K562 (cell line): ENCODE results near the gene TTC24. TPM values are rescaled to one million over a fixed set of nuclear protein-coding genes. Genes with fewer than 3 reads are reported as not detected.

Source experiments
- ATAC-seq: fragments of 200-7000 bp; cut with Tn5 transposase; 3 replicates; pipeline ENCODE4 v1.9.1; 2020; ENCODE audit warnings: moderate library complexity
- BruUV-seq: library from RNA; stranded (reverse); fragments of 400-500 nt; replicated peaks from 2 replicates; lab custom pipeline; 2021; lab: Mats Ljungman, UMichigan
- CTCF ChIA-PET: fragments of 300-600 bp; formaldehyde crosslinking; extraction: SDS; loops from one replicate; lab custom pipeline; 2021; ENCODE audit warnings: low intra/inter-chr PET ratio; lab: Yijun Ruan, JAX
- POLR2A ChIA-PET: fragments of 300-600, 350-650 bp; sonication (Branson Sonifier 250); formaldehyde crosslinking; extraction: SDS; loops from one replicate; lab custom pipeline; 2021; ENCODE audit warnings: antibody characterized with exemption, inconsistent platforms; lab: Yijun Ruan, JAX
- DNase-seq, 4 experiments: peaks; one replicate each; pipeline versions ENCODE4 v3.0.0 to v3.0.0-alpha.2; 2011 to 2018; ENCODE audit warnings: low spot score in 3 of 4, mixed read lengths in 3 of 4; ENCODE audit errors: extremely low read depth in 1 of 4
- FAIRE-seq: peaks from 2 replicates; lab custom pipeline; 2011; peaks lifted over from hg19 to GRCh38; lab: Jason Lieb, UNC
- H2AFZ ChIP-seq: 2 replicates; pipeline ENCODE4 v1.6.0; 2011; ENCODE audit warnings: low read depth, low read length, control low read depth, inconsistent platforms
- H3K27ac ChIP-seq: fragments of 200-600 bp; 3 replicates; pipeline ENCODE4 v1.8.0; 2011; ENCODE audit warnings: low read depth, mild to moderate bottlenecking, control low read depth, inconsistent platforms, low read length, moderate library complexity, mixed read lengths; ENCODE audit errors: extremely low read depth
- H3K27me3 ChIP-seq, 2 experiments: fragments of 300-600 bp in 1 of 2; 2 replicates in 1 of 2; 3 replicates in 1 of 2; pipeline versions ENCODE4 v1.6.0 to v1.8.0; 2011; ENCODE audit warnings: inconsistent platforms in 2 of 2, low read length in 2 of 2, mild to moderate bottlenecking in 1 of 2, mixed read lengths in 1 of 2, moderate library complexity in 1 of 2; ENCODE audit not compliant: control insufficient read depth in 2 of 2, insufficient read depth in 2 of 2
- H3K36me3 ChIP-seq: fragments of 300-600 bp; 3 replicates; pipeline ENCODE4 v1.8.0; 2011; ENCODE audit warnings: mild to moderate bottlenecking, low read length, inconsistent platforms; ENCODE audit not compliant: control insufficient read depth, insufficient read depth
- H3K4me1 ChIP-seq, 2 experiments: fragments of 200-600 bp in 1 of 2; replicated peaks in 1 of 2; 2 replicates in 1 of 2; 3 replicates in 1 of 2; pipeline versions ENCODE4 v1.5.1 to v1.8.0; 2011; ENCODE audit warnings: inconsistent platforms in 2 of 2, low read length in 2 of 2, mild to moderate bottlenecking in 1 of 2, mixed read lengths in 1 of 2, moderate library complexity in 1 of 2; ENCODE audit not compliant: control insufficient read depth in 2 of 2, insufficient read depth in 2 of 2
- H3K4me2 ChIP-seq: 2 replicates; pipeline ENCODE4 v1.6.1; 2011; ENCODE audit warnings: low read length, control low read depth, inconsistent platforms, mixed read lengths; ENCODE audit not compliant: insufficient read depth
- H3K4me3 ChIP-seq: fragments of 200-600 bp; sonication (generic), shearing (Covaris generic); 2 replicates; pipeline ENCODE4 v1.5.1; 2016; ENCODE audit warnings: control low read depth, inconsistent platforms
- H3K79me2 ChIP-seq: fragments of 200-600 bp; 3 replicates; pipeline ENCODE4 v1.8.0; 2011; ENCODE audit warnings: low read length, inconsistent platforms; ENCODE audit not compliant: control insufficient read depth, insufficient read depth
- H3K9ac ChIP-seq, 2 experiments: 2 replicates each; pipeline versions ENCODE4 v1.6.0 to v1.6.1; 2011; ENCODE audit warnings: low read depth in 2 of 2, low read length in 2 of 2, control low read depth in 1 of 2, inconsistent platforms in 1 of 2, mild to moderate bottlenecking in 1 of 2, mixed read lengths in 1 of 2; ENCODE audit not compliant: insufficient read depth in 1 of 2
- H3K9me1 ChIP-seq: one replicate; pipeline ENCODE4 v1.6.0; 2011; ENCODE audit warnings: inconsistent platforms, mild to moderate bottlenecking, low read length, moderate library complexity; ENCODE audit not compliant: control insufficient read depth, insufficient read depth
- H3K9me3 ChIP-seq: replicated peaks from 2 replicates; pipeline ENCODE4 v1.5.1; 2011; ENCODE audit warnings: low read depth, low read length, inconsistent platforms; ENCODE audit not compliant: control insufficient read depth, insufficient read depth
- H4K20me1 ChIP-seq: replicated peaks from 2 replicates; pipeline ENCODE4 v1.6.1; 2011; ENCODE audit warnings: low read length, inconsistent platforms, mixed read lengths; ENCODE audit not compliant: control insufficient read depth, insufficient read depth
- E2F1 ChIP-seq: sonication (generic); formaldehyde crosslinking; IDR thresholded peaks from 2 replicates; pipeline ENCODE4 v1.8.1; 2023; ENCODE audit warnings: mild to moderate bottlenecking, missing genetic modification reagents, moderate library complexity
- E4F1 ChIP-seq: fragments of 250-450 bp; sonication (Bioruptor Pico); IDR thresholded peaks from 2 replicates; pipeline ENCODE4 v1.5.0; 2021; ENCODE audit warnings: mild to moderate bottlenecking, borderline replicate concordance
- ETV6 ChIP-seq, 3 experiments: fragments of 150-350 bp in 1 of 3; sonication (generic) in 1 of 3; formaldehyde crosslinking in 1 of 3; IDR thresholded peaks; 2 replicates each; pipeline versions ENCODE4 v1.6.1 to v1.8.0; 2014 to 2022; ENCODE audit warnings: borderline replicate concordance in 2 of 3, low read depth in 2 of 3, antibody characterized with exemption in 1 of 3, low read length in 1 of 3, mild to moderate bottlenecking in 1 of 3, missing genetic modification reagents in 1 of 3
- FOXK2 ChIP-seq, 2 experiments: fragments of 450-650 bp; IDR thresholded peaks in 1 of 2; conservative IDR thresholded peaks in 1 of 2; 2 replicates each; pipeline ENCODE4 v1.6.1; 2016; ENCODE audit warnings: low read depth in 2 of 2, mild to moderate bottlenecking in 1 of 2
- HDAC8 ChIP-seq: fragments of 450-650 bp; IDR thresholded peaks from 2 replicates; pipeline ENCODE4 v1.6.1; 2016; ENCODE audit warnings: mild to moderate bottlenecking, missing genetic modification characterization, moderate library complexity, missing compliant biosample characterization
- KLF16 ChIP-seq: IDR thresholded peaks from 2 replicates; pipeline ENCODE4 v1.6.1; 2016; ENCODE audit warnings: antibody characterized with exemption
- MCM7 ChIP-seq, 2 experiments: fragments of 450-650 bp; IDR thresholded peaks; 2 replicates each; pipeline ENCODE4 v1.6.1; 2016 to 2018
- POLR2AphosphoS2 ChIP-seq: IDR thresholded peaks from 2 replicates; pipeline ENCODE4 v1.6.1; 2012; ENCODE audit warnings: low read length, improper control_type of control experiment
- PREB ChIP-seq: sonication (generic); formaldehyde crosslinking; IDR thresholded peaks from 2 replicates; pipeline ENCODE4 v1.8.1; 2023; ENCODE audit warnings: mild to moderate bottlenecking, missing genetic modification reagents
- SREBF2 ChIP-seq: sonication (generic); formaldehyde crosslinking; IDR thresholded peaks from 2 replicates; pipeline ENCODE4 v1.4.0; 2020; ENCODE audit warnings: mild to moderate bottlenecking, missing genetic modification reagents
- TBP ChIP-seq: optimal IDR thresholded peaks from 2 replicates; pipeline ENCODE3; 2011; ENCODE audit warnings: low read depth, low read length, improper control_type of control experiment
- XRCC5 ChIP-seq: fragments of 200-400 bp; formaldehyde crosslinking; IDR thresholded peaks from 2 replicates; pipeline ENCODE4 v1.6.1; 2017; ENCODE audit warnings: low read depth, mild to moderate bottlenecking, low read length
- ZNF175 ChIP-seq: fragments of 200-800 bp; sonication (Bioruptor generic); IDR thresholded peaks from 2 replicates; pipeline ENCODE4 v1.6.1; 2016; ENCODE audit warnings: low read depth, mild to moderate bottlenecking, missing genetic modification characterization, missing compliant biosample characterization
- ZNF197 ChIP-seq: fragments of 200-800 bp; sonication (Bioruptor generic); IDR thresholded peaks from 2 replicates; pipeline ENCODE4 v1.6.1; 2016; ENCODE audit warnings: low read depth, missing genetic modification characterization, missing compliant biosample characterization
- ZNF263 ChIP-seq: sonication (generic); formaldehyde crosslinking; IDR thresholded peaks from 2 replicates; pipeline ENCODE4 v1.8.0; 2022; ENCODE audit warnings: mild to moderate bottlenecking, missing genetic modification reagents, borderline replicate concordance
- WGBS: fragments of 100-300 bp; shearing (Covaris generic); methylation state at CpG from one replicate; pipeline ENCODE4 v1.1.6; 2016; ENCODE audit warnings: low coverage, mixed read lengths; ENCODE audit not compliant: insufficient coverage; ENCODE audit errors: missing lambda C conversion rate; 5-methylcytosine and 5-hydroxymethylcytosine counted together
- in situ Hi-C: fragments of 300-500 bp; cut with MboI; formaldehyde crosslinking; loops from 4 replicates; pipeline ENCODE4 v1.15.0; 2018; ENCODE audit warnings: inconsistent platforms, mixed read lengths
- intact Hi-C: fragments of 100-400 bp; cut with micrococcal nuclease; formaldehyde crosslinking; loops from 2 replicates; pipeline ENCODE4 v1.14.2; 2022
- polyA plus RNA-seq, 8 experiments: library from polyadenylated mRNA; depleted of rRNA in 4 of 8; stranded (reverse) in 5 of 8; unstranded in 3 of 8; fragments of >200 nt; fragmentation: Nextera tagmentation in 2 of 8; fragmentation: Illumina TruSeq in 1 of 8; extraction: Ambion mirVana in 2 of 8; extraction: Trizol in 1 of 8; gene quantifications; 2 replicates each; pipeline versions ENCODE4 v1.2.1 to v1.2.3, GENCODE V29; 2011 to 2014; ENCODE audit warnings: inconsistent platforms in 1 of 8, missing spikeins in 1 of 8
- total RNA-seq, 7 experiments: library from RNA; depleted of rRNA in 6 of 7; stranded (reverse); fragments of >200 nt in 6 of 7; fragmentation: Illumina TruSeq in 2 of 7; extraction: Trizol in 2 of 7; gene quantifications; 2 replicates each; pipeline versions ENCODE4 v1.2.1 to v1.2.3, GENCODE V29; 2011 to 2021; ENCODE audit warnings: low replicate concordance in 1 of 7

TTC24 gene
- total and polyA plus RNA-seq, 9 of the 15 experiments (the other 6 are each of a cell fraction or from before 2014, with no cell fraction given): not detected

GRCh38 chr1:156590326-156591180 lies 11.0 kb downstream of the TTC24 start (continued):
- TF ChIP-seq E2F1 (no peak), TBP (peak; percentile 62), ZNF263 (CRISPR knock-in tag) (no peak), HDAC8 (tag) (no peak), ZNF197 (0 out of 2 replicates have a peak, but pooled peaks have one; percentile 49)

GRCh38 chr1:156591181-156591431 lies 11.6 kb downstream of the TTC24 start:
- intact Hi-C loops (no loop called here), in situ Hi-C loops (no loop called here)
- 1% methylated on average over 6 of the region's 6 CpGs for WGBS
- no TSS peak for BruUV-seq
- FAIRE-seq (peak; percentile 77), ATAC-seq (peak; percentile 60), DNase-seq (peak in 1 of 4 experiments; percentile 33)
- Histone ChIP-seq H3K27me3 (no peaks in the 10 kb centered on the region), H3K4me2 (peak overlapping the region; percentile 96), H3K4me1 (peaks cover 7 to 15% of the 10 kb centered on the region in 2 experiments; a peak in 4 of 5 replicates), H3K27ac (peak overlapping the region; percentile 92), H3K4me3 (peak overlapping the region; percentile 88), H3K9me3 (no peaks in the 10 kb centered on the region), H3K36me3 (peaks cover 41% of the 10 kb centered on the region), H2AFZ (peak overlapping the region; percentile 95), H3K79me2 (peaks cover 21% of the 10 kb centered on the region), H4K20me1 (no peaks in the 10 kb centered on the region), H3K9me1 (no peaks in the 10 kb centered on the region), H3K9ac (peak overlapping the region; percentile 88 to 93)
- ChIA-PET CTCF (interaction anchor here (0.6 kb wide), 1 partner anchor 141 kb away, joined by 3 read pairs; no protein-coding TSS in a partner anchor), POLR2A (interaction anchor here (1.0 to 2.6 kb wide), 9 partner anchors 9 to 134 kb away, joined by 3 to 16 read pairs (median 6); partner anchors contain the start of genes GPATCH4 and TTC24)
- TF ChIP-seq SREBF2 (CRISPR knock-in tag) (no peak), E4F1 (CRISPR knock-in tag) (no peak), POLR2AphosphoS2 (no peak), FOXK2 (conservative IDR thresholded peaks at IDR 0.05 in 1 of 2, IDR thresholded peaks at IDR 0.05 in 1 of 2; ENCODE audit: low read depth in 2 of 2) (peak; percentile 62 to 74; a peak in 2 of 4 replicates), ZNF175 (CRISPR knock-in tag) (no peak), KLF16 (no peak), XRCC5 (no peak), ETV6 (IDR thresholded peaks at IDR 0.05; ENCODE audit: borderline replicate concordance in 1 of 2, low read depth in 2 of 2, low read length in 1 of 2) (no peak), ETV6 (CRISPR knock-in tag; IDR thresholded peaks at IDR 0.05; ENCODE audit: borderline replicate concordance) (no peak), MCM7 (IDR thresholded peaks at IDR 0.05) (no peak), PREB (CRISPR knock-in tag) (peak; percentile 83; the same call in 1 of the 2 replicates)
